H1 (cell line): ENCODE measurements around the gene USPL1. TPM values are rescaled to one million over a fixed set of nuclear protein-coding genes. Genes with fewer than 3 reads are reported as not detected.

Source experiments
- CTCF ChIA-PET: fragments of 300-600 bp; sonication (Branson Sonifier 250); formaldehyde crosslinking; loops from one replicate; lab custom pipeline; 2021; ENCODE audit not compliant: partially characterized antibody; lab: Charles Lee
- POLR2A ChIA-PET: fragments of 300-600 bp; sonication (Branson Sonifier 250); formaldehyde crosslinking; loops from one replicate; lab custom pipeline; 2021; ENCODE audit warnings: inconsistent platforms; ENCODE audit not compliant: partially characterized antibody; lab: Charles Lee
- DNase-seq, 2 experiments: peaks; one replicate each; pipeline versions ENCODE4 v3.0.0 to v3.0.0-alpha.2; 2010 to 2022; ENCODE audit warnings: low spot score in 2 of 2, low read depth in 1 of 2, mixed read lengths in 1 of 2
- FAIRE-seq: peaks from 2 replicates; lab custom pipeline; 2011; peaks lifted over from hg19 to GRCh38; lab: Jason Lieb, UNC
- H2AFZ ChIP-seq: 2 replicates; pipeline ENCODE4 v1.8.1; 2012; ENCODE audit warnings: low read length, inconsistent platforms
- H2AK5ac ChIP-seq: 2 replicates; pipeline ENCODE4 v1.6.1; 2013; ENCODE audit warnings: low read depth, low read length
- H2BK120ac ChIP-seq: replicated peaks from 2 replicates; pipeline ENCODE3; 2013; ENCODE audit warnings: low read depth, low read length, inconsistent platforms
- H2BK12ac ChIP-seq: 2 replicates; pipeline ENCODE4 v1.6.1; 2013; ENCODE audit warnings: low read depth, low read length
- H2BK15ac ChIP-seq: 2 replicates; pipeline ENCODE4 v1.6.1; 2013; ENCODE audit warnings: low read length
- H2BK20ac ChIP-seq: 2 replicates; pipeline ENCODE4 v1.6.1; 2013; ENCODE audit warnings: low read length
- H2BK5ac ChIP-seq: 2 replicates; pipeline ENCODE4 v1.6.1; 2013; ENCODE audit warnings: low read depth, low read length
- H3K14ac ChIP-seq: 2 replicates; pipeline ENCODE4 v1.6.1; 2013; ENCODE audit warnings: inconsistent platforms; ENCODE audit not compliant: insufficient read length
- H3K18ac ChIP-seq: 2 replicates; pipeline ENCODE4 v1.6.1; 2013; ENCODE audit warnings: low read length; ENCODE audit errors: extremely low read depth
- H3K23ac ChIP-seq: 2 replicates; pipeline ENCODE4 v1.6.1; 2013; ENCODE audit warnings: inconsistent platforms; ENCODE audit not compliant: insufficient read length
- H3K23me2 ChIP-seq: 2 replicates; pipeline ENCODE4 v1.6.1; 2013; ENCODE audit warnings: low read depth, low read length
- H3K27ac ChIP-seq: 2 replicates; pipeline ENCODE4 v1.6.1; 2011; ENCODE audit warnings: low read depth, low read length, inconsistent platforms
- H3K27me3 ChIP-seq, 4 experiments: replicated peaks in 1 of 4; 1 replicate in 1 of 4; 2 replicates in 3 of 4; pipeline versions ENCODE4 v1.6.1 to v1.8.1; 2011 to 2013; ENCODE audit warnings: low read length in 3 of 4, mild to moderate bottlenecking in 3 of 4, inconsistent platforms in 2 of 4, mixed read lengths in 2 of 4, moderate library complexity in 1 of 4; ENCODE audit not compliant: control insufficient read depth in 3 of 4, insufficient read depth in 3 of 4; ENCODE audit errors: extremely low read depth in 1 of 4
- H3K36me3 ChIP-seq, 4 experiments: 2 replicates each; pipeline versions ENCODE4 v1.6.1 to v1.8.1; 2011 to 2013; ENCODE audit warnings: mild to moderate bottlenecking in 4 of 4, low read length in 3 of 4, moderate library complexity in 2 of 4, control low read depth in 1 of 4, inconsistent platforms in 1 of 4; ENCODE audit not compliant: insufficient read depth in 4 of 4, control insufficient read depth in 2 of 4
- H3K4ac ChIP-seq: replicated peaks from 2 replicates; pipeline ENCODE3; 2013; ENCODE audit warnings: low read length, low read depth, mixed read lengths, inconsistent platforms; ENCODE audit not compliant: insufficient read length
- H3K4me1 ChIP-seq, 4 experiments: replicated peaks in 1 of 4; 1 replicate in 1 of 4; 2 replicates in 3 of 4; pipeline versions ENCODE4 v1.6.1 to v1.8.1; 2011 to 2013; ENCODE audit warnings: low read length in 3 of 4, inconsistent platforms in 2 of 4, mixed read lengths in 1 of 4; ENCODE audit not compliant: insufficient read depth in 4 of 4, control insufficient read depth in 3 of 4
- H3K4me2 ChIP-seq, 2 experiments: 2 replicates each; pipeline versions ENCODE4 v1.6.1 to v1.8.1; 2011 to 2013; ENCODE audit warnings: low read depth in 2 of 2, low read length in 2 of 2, control low read depth in 1 of 2, inconsistent platforms in 1 of 2, mild to moderate bottlenecking in 1 of 2; ENCODE audit not compliant: insufficient read depth in 1 of 2
- H3K4me3 ChIP-seq, 4 experiments: fragments of 200-600, 300-600 bp in 1 of 4; sonication (generic), shearing (Covaris generic), sonication (Bioruptor Twin) in 1 of 4; 2 replicates each; pipeline versions ENCODE4 v1.5.1 to v1.8.1; 2011 to 2016; ENCODE audit warnings: low read length in 4 of 4, low read depth in 3 of 4, control low read depth in 2 of 4, inconsistent platforms in 2 of 4, mild to moderate bottlenecking in 2 of 4, mixed read lengths in 1 of 4, moderate library complexity in 1 of 4; ENCODE audit not compliant: insufficient read depth in 2 of 4; ENCODE audit errors: extremely low read depth in 1 of 4
- H3K56ac ChIP-seq: replicated peaks from 2 replicates; pipeline ENCODE3; 2013; ENCODE audit warnings: low read depth, mild to moderate bottlenecking, mixed read lengths, low read length, inconsistent platforms; ENCODE audit not compliant: insufficient read length
- H3K79me1 ChIP-seq: 2 replicates; pipeline ENCODE4 v1.6.1; 2013; ENCODE audit warnings: low read depth, low read length, control low read depth
- H3K79me2 ChIP-seq, 2 experiments: 2 replicates each; pipeline versions ENCODE4 v1.6.1 to v1.8.1; 2012 to 2013; ENCODE audit warnings: low read length in 2 of 2, mild to moderate bottlenecking in 2 of 2, inconsistent platforms in 1 of 2; ENCODE audit not compliant: insufficient read depth in 2 of 2, control insufficient read depth in 1 of 2
- H3K9ac ChIP-seq, 4 experiments: replicated peaks in 1 of 4; 1 replicate in 1 of 4; 2 replicates in 3 of 4; pipeline versions ENCODE4 v1.6.1 to v1.8.1; 2011 to 2013; ENCODE audit warnings: low read depth in 3 of 4, low read length in 3 of 4, control low read depth in 2 of 4, mild to moderate bottlenecking in 2 of 4, moderate library complexity in 2 of 4, inconsistent platforms in 1 of 4; ENCODE audit errors: extremely low read depth in 1 of 4
- H3K9me3 ChIP-seq, 2 experiments: 2 replicates each; pipeline versions ENCODE4 v1.6.1 to v1.8.1; 2012 to 2013; ENCODE audit warnings: mild to moderate bottlenecking in 2 of 2, moderate library complexity in 2 of 2, control low read depth in 1 of 2, inconsistent platforms in 1 of 2, low read depth in 1 of 2, low read length in 1 of 2, mixed read lengths in 1 of 2; ENCODE audit not compliant: insufficient read depth in 2 of 2
- H4K20me1 ChIP-seq, 2 experiments: replicated peaks in 1 of 2; 2 replicates each; pipeline versions ENCODE3 to v1.8.1; 2011 to 2013; ENCODE audit warnings: inconsistent platforms in 2 of 2, low read length in 2 of 2, mild to moderate bottlenecking in 1 of 2; ENCODE audit not compliant: insufficient read depth in 2 of 2, control insufficient read depth in 1 of 2
- H4K5ac ChIP-seq: 2 replicates; pipeline ENCODE4 v1.6.1; 2013; ENCODE audit warnings: low read length, low read depth, mixed read lengths, inconsistent platforms; ENCODE audit not compliant: insufficient read length
- H4K8ac ChIP-seq: 2 replicates; pipeline ENCODE4 v1.8.0; 2013; ENCODE audit warnings: mild to moderate bottlenecking, moderate library complexity, low read length, inconsistent platforms; ENCODE audit not compliant: insufficient read depth; ENCODE audit errors: extremely low read depth
- H4K91ac ChIP-seq: replicated peaks from 2 replicates; pipeline ENCODE3; 2013; ENCODE audit warnings: low read length, mixed read lengths, inconsistent platforms; ENCODE audit not compliant: insufficient read length
- CBX5 ChIP-seq: fragments of 300-800, 300-1000 bp; sonication (generic); IDR thresholded peaks from 2 replicates; pipeline ENCODE4 v1.7.1; 2016; ENCODE audit warnings: antibody characterized with exemption, low read length, low read depth
- EP300 ChIP-seq, 2 experiments: IDR thresholded peaks; 1 replicate in 1 of 2; 2 replicates in 1 of 2; pipeline ENCODE4 v1.6.1; 2011 to 2012; ENCODE audit warnings: low read depth in 2 of 2, low read length in 2 of 2, mild to moderate bottlenecking in 2 of 2, borderline replicate concordance in 1 of 2, inconsistent platforms in 1 of 2, moderate library complexity in 1 of 2
- RFX5 ChIP-seq: IDR thresholded peaks from 2 replicates; pipeline ENCODE4 v1.6.1; 2011; ENCODE audit warnings: low read depth, low read length, improper control_type of control experiment, borderline replicate concordance
- SIRT6 ChIP-seq: IDR thresholded peaks from one replicate; pipeline ENCODE4 v1.7.1; 2012; ENCODE audit warnings: low read length, inconsistent platforms
- SUZ12 ChIP-seq: fragments of 200-600 bp; sonication (generic); IDR thresholded peaks from 2 replicates; pipeline ENCODE4 v1.6.1; 2012; ENCODE audit warnings: mild to moderate bottlenecking, inconsistent platforms, low read length, moderate library complexity, mixed read lengths
- ZNF274 ChIP-seq: IDR thresholded peaks from 2 replicates; pipeline ENCODE4 v1.7.0; 2012; ENCODE audit warnings: low read length, borderline replicate concordance; ENCODE audit errors: extremely low read depth
- WGBS, 2 experiments: shearing (Covaris generic) in 1 of 2; methylation state at CpG; one replicate each; pipeline versions ENCODE4 v1.1.6 to v1.1.7; 2013 to 2015; ENCODE audit warnings: low lambda C conversion rate in 2 of 2, mixed read lengths in 2 of 2, inconsistent platforms in 1 of 2, low coverage in 1 of 2, missing lambda C conversion rate in 1 of 2; ENCODE audit not compliant: insufficient replicate concordance in 2 of 2, insufficient coverage in 1 of 2, insufficient read length in 1 of 2; ENCODE audit errors: extremely low coverage in 1 of 2, missing lambda C conversion rate in 1 of 2; 5-methylcytosine and 5-hydroxymethylcytosine counted together
- polyA plus RNA-seq, 7 experiments: library from polyadenylated mRNA; depleted of rRNA in 3 of 7; stranded (reverse) in 5 of 7; unstranded in 2 of 7; fragments of >200 nt in 5 of 7; fragments of 200-250 nt in 2 of 7; gene quantifications; 1 replicate in 5 of 7; 2 replicates in 1 of 7; 4 replicates in 1 of 7; pipeline versions ENCODE4 v1.2.1 to v1.2.3, GENCODE V29; 2011 to 2013; ENCODE audit warnings: missing spikeins in 2 of 7, mixed read lengths in 2 of 7
- total RNA-seq: library from RNA; stranded (reverse); fragmentation: NEBNext Ultra II Directional; extraction: Animal tissue kit (Norgen Biotek cat#: 25700); gene quantifications from 2 replicates; pipeline ENCODE4 v1.2.1, GENCODE V29; 2021

The USPL1 gene
- total and polyA plus RNA-seq, 2 of the 8 experiments (the other 6 are each of a cell fraction or from before 2014, with no cell fraction given): 6.3 to 17.1 TPM

GRCh38 chr13:30656178-30656577 lies 38.5 kb downstream of the USPL1 start:
- Histone ChIP-seq H2BK20ac (no peak overlapping the region), H4K91ac (no peak overlapping the region), H3K9me3 (no peaks in the 10 kb centered on the region), H4K8ac (no peak overlapping the region), H3K9ac (no peak overlapping the region), H3K4me1 (peaks cover 0 to 6% (median 1%) of the 10 kb centered on the region in 4 experiments; a peak in 3 of 7 replicates), H2AFZ (no peak overlapping the region), H3K23me2 (no peaks in the 10 kb centered on the region), H3K14ac (no peak overlapping the region), H3K4me3 (no peak overlapping the region), H4K20me1 (no peaks in the 10 kb centered on the region), H3K18ac (no peak overlapping the region), H2BK5ac (no peak overlapping the region), H3K79me2 (no peaks in the 10 kb centered on the region), H3K4me2 (no peak overlapping the region), H2AK5ac (no peak overlapping the region), H2BK15ac (no peak overlapping the region), H3K36me3 (peaks cover 4 to 48% (median 22%) of the 10 kb centered on the region in 4 experiments), H3K4ac (no peak overlapping the region), H3K27me3 (no peaks in the 10 kb centered on the region), H4K5ac (no peak overlapping the region), H2BK12ac (no peak overlapping the region), H2BK120ac (no peak overlapping the region), H3K27ac (no peak overlapping the region), H3K56ac (no peak overlapping the region), H3K79me1 (no peaks in the 10 kb centered on the region), H3K23ac (no peak overlapping the region)
- CTCF ChIA-PET: no interaction called here
- no peak for FAIRE-seq
- POLR2A ChIA-PET: no interaction called here
- DNase-seq: no peak
- 94% methylated on average over 3 of the region's 3 CpGs; no CpG with 5 or more reads in 1 of the 2 experiments for WGBS, 2 experiments
- TF ChIP-seq SIRT6 (no peak), EP300 (IDR thresholded peaks at IDR 0.05; ENCODE audit: borderline replicate concordance in 1 of 2, low read depth in 2 of 2, low read length in 2 of 2) (no peak), RFX5 (no peak), SUZ12 (no peak), CBX5 (no peak), ZNF274 (no peak)
